MCF 10A (cell line): ENCODE data around the gene GNB4. TPM values are rescaled to one million over a fixed set of nuclear protein-coding genes. Genes with fewer than 3 reads are reported as not detected.

ENCODE experiments used
- BruUV-seq: library from RNA; stranded (reverse); fragments of 400-500 nt; replicated peaks from 2 replicates; lab custom pipeline; 2021; lab: Mats Ljungman, UMichigan
- CTCF ChIA-PET: fragments of 300-600 bp; sonication (Branson Sonifier 250); formaldehyde crosslinking; extraction: SDS; loops from one replicate; lab custom pipeline; 2021; ENCODE audit warnings: antibody characterized with exemption, inconsistent platforms; lab: Yijun Ruan, JAX
- POLR2A ChIA-PET: fragments of 300-600, 350-650 bp; sonication (Branson Sonifier 250); formaldehyde crosslinking; extraction: SDS; loops from one replicate; lab custom pipeline; 2020; ENCODE audit warnings: antibody characterized with exemption, inconsistent platforms; lab: Yijun Ruan, JAX
- DNase-seq: peaks from one replicate; pipeline ENCODE4 v3.0.0-alpha.2; 2018; ENCODE audit not compliant: unreplicated experiment
- H3K27ac Mint-ChIP-seq: one replicate; pipeline ENCODE4 v1.8.0; 2022; ENCODE audit warnings: mild to moderate bottlenecking, low read depth, mixed read lengths; ENCODE audit not compliant: unreplicated experiment
- H3K27me3 Mint-ChIP-seq: one replicate; pipeline ENCODE4 v1.8.0; 2022; ENCODE audit warnings: mixed read lengths; ENCODE audit not compliant: insufficient read depth, unreplicated experiment
- H3K36me3 Mint-ChIP-seq: one replicate; pipeline ENCODE4 v1.8.0; 2022; ENCODE audit warnings: mild to moderate bottlenecking, moderate library complexity, mixed read lengths; ENCODE audit not compliant: insufficient read depth, unreplicated experiment
- H3K4me1 Mint-ChIP-seq: one replicate; pipeline ENCODE4 v1.8.0; 2022; ENCODE audit warnings: mixed read lengths; ENCODE audit not compliant: insufficient read depth, unreplicated experiment
- H3K4me3 Mint-ChIP-seq: one replicate; pipeline ENCODE4 v1.8.0; 2022; ENCODE audit warnings: mild to moderate bottlenecking, moderate library complexity, mixed read lengths; ENCODE audit not compliant: unreplicated experiment
- H3K9me3 Mint-ChIP-seq: one replicate; pipeline ENCODE4 v1.8.0; 2022; ENCODE audit warnings: mixed read lengths; ENCODE audit not compliant: unreplicated experiment
- CTCF ChIP-seq: fragments of 200-600 bp; IDR thresholded peaks from one replicate; pipeline ENCODE4 v1.8.0; 2022; ENCODE audit warnings: antibody characterized with exemption, mild to moderate bottlenecking; ENCODE audit not compliant: unreplicated experiment
- intact Hi-C: fragments of 100-400 bp; cut with micrococcal nuclease; formaldehyde crosslinking; loops from 2 replicates; pipeline ENCODE4 v1.14.1; 2022
- total RNA-seq: library from RNA; stranded (reverse); gene quantifications from 2 replicates; pipeline ENCODE4 v1.2.3, GENCODE V29; 2022

GNB4 gene
- total RNA-seq, 1 experiment from 2014 or later: 20.8 TPM

- no peaks in the 10 kb centered on the region for H3K9me3 Mint-ChIP-seq
- POLR2A ChIA-PET: no interaction called here
- H3K36me3 Mint-ChIP-seq: peaks cover 53% of the 10 kb centered on the region
- no TSS peak for BruUV-seq
- intact Hi-C loops: no loop called here
- H3K4me1 Mint-ChIP-seq: no peaks in the 10 kb centered on the region
- no peak overlapping the region for H3K4me3 Mint-ChIP-seq
- CTCF ChIA-PET: interaction anchor here (0.6 kb wide), 1 partner anchor 26 kb away, joined by 3 read pairs; no protein-coding TSS in a partner anchor
- no peaks in the 10 kb centered on the region for H3K27me3 Mint-ChIP-seq
- no peak overlapping the region for H3K27ac Mint-ChIP-seq
- TF ChIP-seq CTCF: no peak
- no peak for DNase-seq
Measured at GRCh38 chr3:179398574-179399231, 52.6 kb downstream of the GNB4 start.

- Mint-ChIP-seq H3K4me1 (no peaks in the 10 kb centered on the region), H3K9me3 (no peaks in the 10 kb centered on the region), H3K36me3 (peaks cover 58% of the 10 kb centered on the region), H3K27ac (no peak overlapping the region), H3K27me3 (no peaks in the 10 kb centered on the region), H3K4me3 (no peak overlapping the region)
- no peak for DNase-seq
- ChIA-PET CTCF (interaction anchor here (0.9 to 1.0 kb wide), 2 partner anchors 40 to 62 kb away, joined by 3 read pairs; no protein-coding TSS in a partner anchor), POLR2A (interaction anchor here (0.8 kb wide), 1 partner anchor 213 kb away, joined by 3 read pairs; the partner anchor contains the start of gene NDUFB5)
- no peak for TF ChIP-seq CTCF
- intact Hi-C loops: no loop called here
- BruUV-seq: no TSS peak
Measured at GRCh38 chr3:179391906-179392305, 59.4 kb downstream of the GNB4 start.

GRCh38 chr3:179376474-179376873 lies 74.8 kb downstream of the GNB4 start:
- no peaks in the 10 kb centered on the region for H3K9me3 Mint-ChIP-seq
- no peak for DNase-seq
- H3K27me3 Mint-ChIP-seq: no peaks in the 10 kb centered on the region
- no peak overlapping the region for H3K27ac Mint-ChIP-seq
- POLR2A ChIA-PET: no interaction called here
- peaks cover 54% of the 10 kb centered on the region for H3K36me3 Mint-ChIP-seq
- CTCF ChIA-PET: no interaction called here
- H3K4me1 Mint-ChIP-seq: no peaks in the 10 kb centered on the region
- no TSS peak for BruUV-seq
- TF ChIP-seq CTCF: no peak
- no peak overlapping the region for H3K4me3 Mint-ChIP-seq
- intact Hi-C loops: no loop called here

GRCh38 chr3:179375091-179375999 lies 75.9 kb downstream of the GNB4 start:
- POLR2A ChIA-PET: interaction anchor here (1.1 kb wide), 1 partner anchor 11 kb away, joined by 4 read pairs; no protein-coding TSS in a partner anchor
- CTCF ChIA-PET: no interaction called here
- no peak overlapping the region for H3K4me3 Mint-ChIP-seq
- intact Hi-C loops: no loop called here
- no peak for TF ChIP-seq CTCF
- no peaks in the 10 kb centered on the region for H3K4me1 Mint-ChIP-seq
- H3K27me3 Mint-ChIP-seq: no peaks in the 10 kb centered on the region
- H3K9me3 Mint-ChIP-seq: no peaks in the 10 kb centered on the region
- DNase-seq: no peak
- H3K27ac Mint-ChIP-seq: no peak overlapping the region
- BruUV-seq: no TSS peak
- H3K36me3 Mint-ChIP-seq: peaks cover 52% of the 10 kb centered on the region
